ENCODE data around the gene PLXDC2.

DNA sequence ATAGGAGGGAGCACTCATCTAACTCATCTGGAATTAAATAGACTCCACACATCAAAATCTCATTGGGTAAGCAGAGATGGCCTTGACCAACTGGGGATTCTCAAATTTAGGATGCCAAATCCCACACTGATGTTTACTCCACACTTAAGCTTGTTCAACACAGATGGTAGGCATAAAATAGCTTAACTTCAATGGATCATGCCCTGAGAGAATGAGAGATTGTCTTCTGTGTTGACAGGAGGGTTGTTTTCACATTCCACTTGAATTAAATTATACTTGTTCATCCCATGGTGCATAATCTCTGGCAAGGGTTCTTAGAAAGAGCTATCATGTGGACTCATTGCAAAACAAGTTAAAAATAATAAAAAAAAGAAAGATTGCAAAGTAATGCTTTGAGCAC, 391.4 kb downstream of the PLXDC2 start:
- TF ChIP-seq POLR2AphosphoS5 (IDR thresholded peaks at IDR 0.05), result no peak
- TF ChIP-seq EP300 (IDR thresholded peaks at IDR 0.05), result no peak
- TF ChIP-seq POLR2A (IDR thresholded peaks at IDR 0.05), result no peak
- TF ChIP-seq, protein P1, sequence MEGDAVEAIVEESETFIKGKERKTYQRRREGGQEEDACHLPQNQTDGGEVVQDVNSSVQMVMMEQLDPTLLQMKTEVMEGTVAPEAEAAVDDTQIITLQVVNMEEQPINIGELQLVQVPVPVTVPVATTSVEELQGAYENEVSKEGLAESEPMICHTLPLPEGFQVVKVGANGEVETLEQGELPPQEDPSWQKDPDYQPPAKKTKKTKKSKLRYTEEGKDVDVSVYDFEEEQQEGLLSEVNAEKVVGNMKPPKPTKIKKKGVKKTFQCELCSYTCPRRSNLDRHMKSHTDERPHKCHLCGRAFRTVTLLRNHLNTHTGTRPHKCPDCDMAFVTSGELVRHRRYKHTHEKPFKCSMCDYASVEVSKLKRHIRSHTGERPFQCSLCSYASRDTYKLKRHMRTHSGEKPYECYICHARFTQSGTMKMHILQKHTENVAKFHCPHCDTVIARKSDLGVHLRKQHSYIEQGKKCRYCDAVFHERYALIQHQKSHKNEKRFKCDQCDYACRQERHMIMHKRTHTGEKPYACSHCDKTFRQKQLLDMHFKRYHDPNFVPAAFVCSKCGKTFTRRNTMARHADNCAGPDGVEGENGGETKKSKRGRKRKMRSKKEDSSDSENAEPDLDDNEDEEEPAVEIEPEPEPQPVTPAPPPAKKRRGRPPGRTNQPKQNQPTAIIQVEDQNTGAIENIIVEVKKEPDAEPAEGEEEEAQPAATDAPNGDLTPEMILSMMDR (IDR thresholded peaks at IDR 0.05), result no peak
